GM21723 (cell line): ENCODE measurements around the gene TMSB4X.
A peak's percentile ranks its signal among the peaks of the same experiment; 100 is the strongest.

Experiments
- ATAC-seq: cut with Tn5 transposase; IDR thresholded peaks from one replicate; pipeline ENCODE4 v1.9.1; 2021; ENCODE audit warnings: mild to moderate bottlenecking, moderate library complexity; ENCODE audit not compliant: unreplicated experiment

The TMSB4X gene

GRCh38 chrX:12992544-12993118 is 17.7 kb downstream of the TMSB4X start:
- no peak for ATAC-seq

GRCh38 chrX:12993826-12994225 is 18.9 kb downstream of the TMSB4X start:
- no peak for ATAC-seq

- ATAC-seq: no peak
These were observed 19.4 kb downstream of the TMSB4X start for GRCh38 chrX:12994321-12994720.

GRCh38 chrX:12996934-12997435 is 22.1 kb downstream of the TMSB4X start:
- ATAC-seq: no peak

GRCh38 chrX:12997906-12998687 is 23.2 kb downstream of the TMSB4X start:
- ATAC-seq: no peak

- peak; percentile 55 for ATAC-seq
These were observed 24.5 kb downstream of the TMSB4X start for GRCh38 chrX:12999422-12999821.

GRCh38 chrX:13000301-13000811 is 25.4 kb downstream of the TMSB4X start:
- peak; percentile 51 for ATAC-seq

- ATAC-seq: no peak
These were observed 26.2 kb downstream of the TMSB4X start for GRCh38 chrX:13001097-13001496.

- ATAC-seq: no peak
These were observed 27.2 kb downstream of the TMSB4X start for GRCh38 chrX:13001961-13002671.

GRCh38 chrX:13005661-13006473 is 31.0 kb downstream of the TMSB4X start:
- peak; percentile 66 for ATAC-seq

GRCh38 chrX:13007519-13008188 is 32.7 kb downstream of the TMSB4X start:
- ATAC-seq: no peak

GRCh38 chrX:13008189-13008533 is 33.3 kb downstream of the TMSB4X start:
- ATAC-seq: peak; percentile 38

- ATAC-seq: no peak
These were observed 33.9 kb downstream of the TMSB4X start for GRCh38 chrX:13008851-13009250.

GRCh38 chrX:13009273-13009672 is 34.4 kb downstream of the TMSB4X start:
- ATAC-seq: no peak

- no peak for ATAC-seq
These were observed 34.9 kb downstream of the TMSB4X start for GRCh38 chrX:13009844-13010243.

GRCh38 chrX:13010546-13010945 is 35.6 kb downstream of the TMSB4X start:
- ATAC-seq: no peak

GRCh38 chrX:13013363-13014110 is 38.6 kb downstream of the TMSB4X start:
- ATAC-seq: peak; percentile 89

GRCh38 chrX:13014111-13015096 is 39.5 kb downstream of the TMSB4X start:
- peak; percentile 29 for ATAC-seq
